ENCODE data around the gene MAFF.

DNA sequence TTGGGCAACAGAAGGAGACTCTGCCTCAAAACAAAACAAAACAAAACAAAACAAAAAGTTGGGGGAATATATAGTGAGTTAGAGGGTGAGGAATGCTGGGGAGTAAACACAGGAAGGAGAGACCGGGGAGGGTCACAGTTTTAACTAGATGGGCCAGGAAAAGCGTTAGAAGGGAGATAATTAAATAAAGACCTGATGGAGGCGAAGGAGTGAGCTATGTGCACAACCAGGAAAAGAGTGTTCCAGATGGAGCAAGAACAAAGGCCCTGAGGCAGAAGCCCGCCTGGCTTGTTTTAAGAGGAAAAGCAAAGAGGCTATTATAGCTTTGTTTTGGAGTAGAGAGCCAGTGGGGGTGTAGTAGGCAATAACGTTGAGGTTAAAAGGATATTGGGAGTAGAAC lies 15.4 kb upstream of the MAFF start:
- TF ChIP-seq POLR2AphosphoS5 (IDR thresholded peaks at IDR 0.05; ENCODE audit: borderline replicate concordance, low read depth, low read length) (no peak), EZH2 (IDR thresholded peaks at IDR 0.05) (no peak)

Data from SK-N-MC (cell line).